Measurements from ENCODE around the gene CPAMD8. TPM values are rescaled to one million over a fixed set of nuclear protein-coding genes. Genes with fewer than 3 reads are reported as not detected.

Gene CPAMD8
- total RNA-seq, 4 donors from 2014 or later = 4.7 to 39.6 (median 11.2) TPM

DNA sequence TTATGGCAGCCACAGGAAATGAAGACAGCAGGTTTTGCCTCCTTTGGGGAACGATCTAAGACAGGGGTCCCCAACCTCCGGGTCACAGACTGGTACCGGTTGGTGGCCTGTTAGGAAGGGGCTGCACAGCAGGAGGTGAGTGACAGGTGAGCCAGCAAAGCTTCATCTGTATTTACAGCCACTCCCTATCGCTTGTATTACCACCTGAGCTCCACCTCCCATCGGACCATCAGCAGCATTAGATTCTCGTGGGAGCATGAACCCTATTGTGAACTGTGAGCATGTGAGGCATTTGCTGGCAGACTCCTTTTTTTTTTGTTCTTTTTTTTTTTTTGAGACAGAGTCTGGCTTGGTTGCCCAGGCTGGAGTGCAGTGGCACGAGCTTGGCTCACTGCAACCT is 115.6 kb downstream of the CPAMD8 start:
- no peak for DNase-seq (ENCODE audit: low spot score)
- no peak for ATAC-seq (ENCODE audit: low FRiP score)
- no peak for TF ChIP-seq CTCF (IDR thresholded peaks at IDR 0.05)

DNA sequence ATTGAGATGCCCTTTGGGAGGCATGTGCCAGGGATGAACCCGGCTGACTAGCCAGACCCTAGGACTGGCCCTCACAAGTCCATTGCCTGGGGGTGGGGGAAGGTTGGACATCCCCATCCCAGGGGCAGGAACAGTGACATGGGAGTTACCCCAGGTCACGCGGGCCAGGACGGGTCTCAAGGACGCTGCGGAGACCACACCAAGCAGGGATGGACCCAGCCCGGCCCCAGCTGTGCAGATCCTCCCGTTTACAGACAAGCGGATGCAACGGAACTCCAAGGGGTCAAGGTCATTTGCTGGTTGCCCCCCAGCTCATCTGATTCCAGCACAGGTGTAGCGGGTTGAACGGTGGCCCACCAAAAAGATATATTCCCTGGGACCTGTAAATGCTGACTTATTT is 117.9 kb downstream of the CPAMD8 start:
- ATAC-seq (ENCODE audit: low FRiP score) (no peak), DNase-seq (ENCODE audit: low spot score) (no peak)
- no peak for TF ChIP-seq CTCF (IDR thresholded peaks at IDR 0.05)

DNA sequence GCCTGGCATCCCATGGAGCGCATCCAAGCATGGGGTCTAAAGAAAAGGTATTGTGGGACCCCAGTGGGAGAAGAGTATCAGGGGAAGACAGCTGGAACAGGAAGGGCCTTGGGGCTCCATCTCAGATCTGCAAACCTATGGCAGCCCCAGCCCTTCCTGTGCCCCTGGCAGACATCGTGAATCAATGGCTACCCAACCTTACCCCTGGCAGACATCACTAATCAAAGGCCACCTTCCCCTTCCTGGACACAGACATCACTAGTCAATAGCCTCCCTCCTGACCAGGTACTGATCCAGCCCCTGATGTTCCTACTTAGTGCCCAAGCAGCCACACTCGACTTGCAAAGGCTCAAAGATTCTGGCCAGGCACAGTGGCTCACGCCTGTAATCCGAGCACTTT is 122.0 kb downstream of the CPAMD8 start:
- no peak for TF ChIP-seq CTCF (IDR thresholded peaks at IDR 0.05)
- DNase-seq (ENCODE audit: low spot score) (no peak), ATAC-seq (ENCODE audit: low FRiP score) (no peak)

DNA sequence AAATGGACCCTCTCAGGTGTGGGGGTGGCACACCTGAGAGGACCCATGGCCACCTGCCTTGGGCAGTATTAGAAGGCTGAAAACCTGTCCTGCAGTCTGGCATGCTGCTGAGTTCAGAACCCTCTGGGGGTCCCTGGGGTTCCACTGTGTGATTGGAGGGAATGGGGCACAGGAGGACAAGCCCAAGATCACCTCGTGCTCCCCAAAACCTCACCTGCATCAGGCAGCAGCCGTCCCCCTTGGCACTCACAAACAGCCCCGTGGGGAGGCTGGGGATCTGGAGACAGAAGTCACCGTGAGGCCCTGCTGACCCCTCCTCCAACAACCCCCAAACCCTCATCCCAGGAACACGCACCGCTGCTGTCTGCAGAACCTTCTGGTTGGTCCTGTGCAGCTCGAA is 123.3 kb downstream of the CPAMD8 start:
- ATAC-seq (ENCODE audit: low FRiP score) (no peak), DNase-seq (ENCODE audit: low spot score) (no peak)
- TF ChIP-seq CTCF (IDR thresholded peaks at IDR 0.05) = no peak

- no peak for TF ChIP-seq CTCF (IDR thresholded peaks at IDR 0.05)
- ATAC-seq (ENCODE audit: low FRiP score) (no peak), DNase-seq (ENCODE audit: low spot score) (no peak)
Observed at GRCh38 chr19:16902545-16902944, 124.1 kb downstream of the CPAMD8 start.

GRCh38 chr19:16901491-16902175 is 125.0 kb downstream of the CPAMD8 start:
- ATAC-seq (ENCODE audit: low FRiP score) (no peak), DNase-seq (ENCODE audit: low spot score) (no peak)
- TF ChIP-seq CTCF (IDR thresholded peaks at IDR 0.05) = no peak

DNA sequence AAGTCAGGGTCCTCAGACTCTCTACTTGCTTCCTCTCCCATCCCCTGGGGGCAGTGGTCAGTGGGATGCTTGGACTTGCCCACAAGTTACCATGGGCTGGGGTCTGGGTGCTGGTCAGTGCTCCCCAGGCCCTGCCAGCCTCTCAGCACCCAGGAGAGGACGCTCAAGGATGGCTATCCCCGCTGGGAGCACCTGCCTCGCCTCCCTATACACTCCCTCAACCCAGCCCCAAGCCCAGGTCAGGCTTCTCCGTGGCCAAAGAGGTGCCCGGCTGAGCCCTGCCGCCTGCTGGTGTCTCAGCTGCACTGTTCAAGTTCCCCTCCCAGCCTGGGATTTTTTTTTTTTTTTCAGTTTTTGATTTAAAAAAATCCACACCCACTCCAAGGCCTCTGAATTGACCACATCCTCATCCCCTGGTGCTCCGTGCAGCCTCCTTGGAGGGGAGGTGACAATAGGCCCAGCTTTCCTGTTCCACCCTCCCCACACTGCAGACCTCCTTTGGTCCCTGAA is 127.0 kb downstream of the CPAMD8 start:
- TF ChIP-seq CTCF (IDR thresholded peaks at IDR 0.05) = no peak
- ATAC-seq (ENCODE audit: low FRiP score) = no peak
- DNase-seq (ENCODE audit: low spot score) = no peak

Measured in omental fat pad (tissue), 4 donors.